ENCODE data around the gene CELF5.

- TF ChIP-seq, protein P1, sequence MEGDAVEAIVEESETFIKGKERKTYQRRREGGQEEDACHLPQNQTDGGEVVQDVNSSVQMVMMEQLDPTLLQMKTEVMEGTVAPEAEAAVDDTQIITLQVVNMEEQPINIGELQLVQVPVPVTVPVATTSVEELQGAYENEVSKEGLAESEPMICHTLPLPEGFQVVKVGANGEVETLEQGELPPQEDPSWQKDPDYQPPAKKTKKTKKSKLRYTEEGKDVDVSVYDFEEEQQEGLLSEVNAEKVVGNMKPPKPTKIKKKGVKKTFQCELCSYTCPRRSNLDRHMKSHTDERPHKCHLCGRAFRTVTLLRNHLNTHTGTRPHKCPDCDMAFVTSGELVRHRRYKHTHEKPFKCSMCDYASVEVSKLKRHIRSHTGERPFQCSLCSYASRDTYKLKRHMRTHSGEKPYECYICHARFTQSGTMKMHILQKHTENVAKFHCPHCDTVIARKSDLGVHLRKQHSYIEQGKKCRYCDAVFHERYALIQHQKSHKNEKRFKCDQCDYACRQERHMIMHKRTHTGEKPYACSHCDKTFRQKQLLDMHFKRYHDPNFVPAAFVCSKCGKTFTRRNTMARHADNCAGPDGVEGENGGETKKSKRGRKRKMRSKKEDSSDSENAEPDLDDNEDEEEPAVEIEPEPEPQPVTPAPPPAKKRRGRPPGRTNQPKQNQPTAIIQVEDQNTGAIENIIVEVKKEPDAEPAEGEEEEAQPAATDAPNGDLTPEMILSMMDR (IDR thresholded peaks at IDR 0.05) = no peak
- no peak for TF ChIP-seq EP300 (IDR thresholded peaks at IDR 0.05; ENCODE audit: low read depth)
- TF ChIP-seq POLR2A (IDR thresholded peaks at IDR 0.05) = no peak
- no peak for TF ChIP-seq POLR2AphosphoS5 (IDR thresholded peaks at IDR 0.05)
Observed at GRCh38 chr19:3282155-3282554, 57.7 kb downstream of the CELF5 start.

All from transverse colon (tissue), 4 donors.